Ectodermal cell (in vitro differentiated cells): ENCODE results near the gene CALN1.
"Not testable (repeated sequence)": the region's sequence is repeated elsewhere in the genome, so short reads cannot be mapped to it uniquely, and the experiment has no call there.

Experiments used
- H3K27ac ChIP-seq: 2 replicates; pipeline ENCODE4 v1.7.0; 2013; ENCODE audit warnings: mild to moderate bottlenecking, low read depth, low read length; ENCODE audit not compliant: insufficient read depth, poor library complexity, severe bottlenecking
- H3K27me3 ChIP-seq: 2 replicates; pipeline ENCODE4 v1.7.0; 2013; ENCODE audit warnings: mild to moderate bottlenecking, low read length; ENCODE audit not compliant: insufficient read depth, control insufficient read depth, poor library complexity, severe bottlenecking
- H3K36me3 ChIP-seq: one replicate; pipeline ENCODE4 v1.7.0; 2013; ENCODE audit warnings: low read length; ENCODE audit not compliant: control insufficient read depth, insufficient read depth
- H3K4me1 ChIP-seq: one replicate; pipeline ENCODE4 v1.7.0; 2013; ENCODE audit warnings: low read length; ENCODE audit not compliant: control insufficient read depth, insufficient read depth
- H3K4me3 ChIP-seq: 2 replicates; pipeline ENCODE4 v1.7.0; 2013; ENCODE audit warnings: low read depth, low read length, control low read depth; ENCODE audit not compliant: insufficient read depth
- H3K9me3 ChIP-seq: 2 replicates; pipeline ENCODE4 v1.7.0; 2013; ENCODE audit warnings: mild to moderate bottlenecking, low read length, moderate library complexity; ENCODE audit not compliant: control insufficient read depth
- WGBS, 2 experiments: methylation state at CpG; one replicate each; pipeline ENCODE4 v1.1.7; 2013; ENCODE audit warnings: missing lambda C conversion rate in 2 of 2; 5-methylcytosine and 5-hydroxymethylcytosine counted together

Gene CALN1

DNA sequence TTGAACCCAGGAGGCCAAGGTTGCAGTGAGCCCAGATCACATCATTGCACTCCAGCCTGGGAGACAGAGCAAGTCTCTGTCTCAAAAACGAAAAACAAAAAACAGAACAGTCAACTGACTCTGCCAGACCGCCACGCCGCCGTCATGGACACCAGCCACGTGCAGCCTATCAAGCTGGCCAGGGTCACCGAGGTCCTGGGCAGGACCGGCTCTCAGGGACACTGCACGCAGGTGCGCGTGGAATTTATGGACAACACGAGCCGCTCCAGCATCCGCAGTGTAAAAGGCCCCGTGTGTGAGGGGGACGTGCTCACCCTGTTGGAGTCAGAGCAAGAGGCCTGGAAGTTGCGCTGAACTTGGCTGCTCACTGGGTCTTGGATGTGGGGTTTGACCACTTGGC lies 470.0 kb downstream of the CALN1 start:
- Histone ChIP-seq H3K4me1 (no peaks in the 10 kb centered on the region), H3K4me3 (no peak overlapping the region), H3K9me3 (no peaks in the 10 kb centered on the region), H3K27me3 (no peaks in the 10 kb centered on the region), H3K36me3 (no peaks in the 10 kb centered on the region), H3K27ac (no peak overlapping the region)
- WGBS, 2 experiments = 95 to 96% methylated on average over 17 of the region's 17 CpGs

DNA sequence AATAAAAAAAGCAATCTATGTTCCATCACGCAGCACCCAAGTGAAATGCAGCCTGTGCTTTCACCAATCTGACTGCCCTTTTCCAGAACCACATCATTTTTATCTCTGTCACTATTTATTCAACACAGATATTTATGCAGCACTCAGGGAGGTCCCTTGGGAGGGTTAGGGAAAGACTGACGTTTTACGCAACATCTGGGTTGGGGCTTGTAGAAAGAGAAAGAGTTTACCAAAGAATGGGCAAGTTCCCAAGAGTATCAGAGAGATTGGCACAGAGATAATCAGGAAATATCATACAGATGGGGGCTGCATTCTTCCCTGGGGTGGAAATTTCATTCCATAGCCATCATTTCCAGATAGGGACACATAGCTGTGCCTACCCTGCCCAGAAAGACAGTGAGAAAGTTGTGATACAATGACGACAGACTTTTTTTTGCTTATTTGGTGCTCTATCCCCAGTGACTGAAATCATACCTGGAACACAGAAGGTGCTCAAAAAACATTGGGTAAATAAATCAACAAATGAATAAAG lies 474.2 kb downstream of the CALN1 start:
- no peak overlapping the region for H3K27ac ChIP-seq
- 93 to 99% methylated on average over 4 of the region's 4 CpGs for WGBS, 2 experiments

DNA sequence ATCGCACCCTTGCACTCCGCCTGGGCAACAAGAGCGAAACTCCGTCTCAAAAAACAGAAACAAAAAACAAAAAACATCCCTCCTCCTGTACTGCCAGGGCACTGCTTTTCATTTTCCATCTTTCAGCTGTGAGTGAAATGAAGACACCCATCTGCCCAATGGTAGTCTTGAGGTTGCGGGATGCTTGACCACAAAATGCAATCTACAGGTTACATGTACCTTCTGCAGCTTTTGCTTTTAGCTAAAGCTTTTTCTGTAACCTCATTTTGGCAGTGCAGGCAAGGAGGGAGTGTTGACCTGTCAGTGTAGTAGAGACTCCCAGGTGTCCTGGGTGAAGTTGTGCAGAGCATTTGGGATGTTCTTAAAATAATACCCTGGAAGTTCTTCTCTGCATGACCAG lies 476.5 kb downstream of the CALN1 start:
- WGBS, 2 experiments = 84 to 85% methylated on average over 5 of the region's 5 CpGs
- H3K27ac ChIP-seq = no peak overlapping the region

More for the DNA sequence above, 474.2 kb downstream of the CALN1 start:
- H3K4me1 ChIP-seq = no peaks in the 10 kb centered on the region
- no peaks in the 10 kb centered on the region for H3K36me3 ChIP-seq
- H3K27me3 ChIP-seq = no peaks in the 10 kb centered on the region
- no peak overlapping the region for H3K4me3 ChIP-seq
- H3K9me3 ChIP-seq = no peaks in the 10 kb centered on the region

DNA sequence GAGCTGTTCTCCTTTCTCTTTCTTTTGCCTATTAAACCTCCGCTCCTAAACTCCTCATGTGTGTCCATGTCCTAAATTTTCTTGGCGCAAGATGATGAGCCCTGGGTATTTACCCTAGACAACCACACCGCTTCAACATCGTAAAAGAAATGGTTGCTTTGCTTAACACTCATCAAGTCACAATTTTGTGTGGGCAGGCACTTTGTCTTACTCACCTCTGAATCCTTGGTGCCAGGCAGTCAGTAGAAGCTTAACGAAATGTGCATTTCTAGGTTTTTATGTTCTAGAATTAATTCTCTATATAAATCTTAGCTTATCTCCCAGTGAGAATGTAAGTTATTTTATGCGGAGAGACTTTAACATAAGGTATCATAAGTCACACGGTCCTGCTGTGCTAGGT lies 478.7 kb downstream of the CALN1 start:
- H3K27me3 ChIP-seq = no peaks in the 10 kb centered on the region
- no peak overlapping the region for H3K27ac ChIP-seq
- H3K4me3 ChIP-seq = no peak overlapping the region
- H3K9me3 ChIP-seq = no peaks in the 10 kb centered on the region
- WGBS, 2 experiments = 96% methylated on average over 6 of the region's 7 CpGs
- H3K36me3 ChIP-seq = no peaks in the 10 kb centered on the region
- no peaks in the 10 kb centered on the region for H3K4me1 ChIP-seq

More for the DNA sequence above, 476.5 kb downstream of the CALN1 start:
- Histone ChIP-seq H3K36me3 (no peaks in the 10 kb centered on the region), H3K4me3 (no peak overlapping the region), H3K27me3 (no peaks in the 10 kb centered on the region), H3K4me1 (no peaks in the 10 kb centered on the region), H3K9me3 (no peaks in the 10 kb centered on the region)

DNA sequence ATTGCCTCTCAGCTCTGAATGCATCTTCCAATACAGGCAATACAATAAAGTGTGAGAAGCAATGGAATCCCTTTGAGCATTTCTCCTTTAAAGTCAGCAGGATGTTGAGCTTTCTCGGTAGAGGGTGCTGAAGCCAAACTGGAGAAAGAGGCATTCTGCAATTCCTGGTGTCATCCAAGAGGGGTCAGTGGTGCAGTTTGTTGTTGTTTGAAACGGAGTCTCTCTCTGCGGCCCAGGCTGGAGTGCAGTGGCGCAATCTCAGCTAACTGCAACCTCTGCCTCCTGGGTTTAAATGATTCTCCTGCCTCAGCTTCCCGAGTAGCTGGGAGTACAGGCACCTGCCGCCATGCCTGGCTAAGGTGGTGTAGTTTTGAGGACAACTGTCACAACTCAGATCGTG lies 486.5 kb downstream of the CALN1 start:
- 58 to 60% methylated on average over 7 of the region's 7 CpGs for WGBS, 2 experiments
- H3K9me3 ChIP-seq = no peaks in the 10 kb centered on the region
- no peak overlapping the region for H3K4me3 ChIP-seq
- H3K27ac ChIP-seq = no peak overlapping the region
- no peaks in the 10 kb centered on the region for H3K4me1 ChIP-seq
- no peaks in the 10 kb centered on the region for H3K27me3 ChIP-seq
- no peaks in the 10 kb centered on the region for H3K36me3 ChIP-seq

DNA sequence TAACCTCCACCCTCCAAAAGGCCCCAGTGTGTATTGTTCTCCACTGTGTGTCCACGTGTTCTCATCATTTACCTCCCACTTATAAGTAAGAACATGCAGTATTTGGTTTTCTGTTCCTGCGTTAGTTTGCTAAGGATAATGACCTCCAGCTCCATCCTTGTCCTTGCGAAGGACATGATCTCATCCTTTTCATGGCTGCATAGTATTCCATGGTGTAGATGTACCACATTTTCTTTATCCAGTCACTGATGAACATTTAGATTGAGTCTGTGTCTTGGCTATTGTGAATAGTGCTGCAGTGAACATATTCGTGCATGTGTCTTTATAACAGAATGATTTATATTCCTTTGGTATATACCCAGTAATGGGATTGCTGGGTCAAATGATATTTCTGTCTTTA lies 497.9 kb downstream of the CALN1 start:
- not testable (repeated sequence) for H3K27ac ChIP-seq, H3K4me3 ChIP-seq, H3K36me3 ChIP-seq, H3K4me1 ChIP-seq, H3K9me3 ChIP-seq, H3K27me3 ChIP-seq
- 93 to 94% methylated on average over 3 to 4 of the region's 4 CpGs for WGBS, 2 experiments

DNA sequence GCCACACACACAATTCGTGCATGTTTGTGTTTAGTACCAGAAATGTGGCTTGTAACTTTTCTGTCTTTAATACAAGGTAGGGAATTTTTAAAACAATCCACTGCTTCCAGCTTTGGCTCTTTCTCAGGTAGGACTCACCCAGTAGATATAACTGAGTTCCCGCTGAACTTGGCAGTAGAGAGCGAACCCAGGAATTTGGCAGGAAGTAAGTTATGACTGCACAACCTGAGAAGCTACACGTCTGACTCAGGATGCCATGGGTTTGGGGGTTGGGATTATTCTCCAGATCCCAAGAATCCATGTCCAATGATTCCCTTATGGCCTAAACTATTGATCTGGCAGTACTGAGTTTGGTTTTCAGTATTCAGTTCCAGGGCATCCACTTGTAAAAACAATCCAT lies 499.7 kb downstream of the CALN1 start:
- H3K27me3 ChIP-seq = no peaks in the 10 kb centered on the region
- H3K36me3 ChIP-seq = no peaks in the 10 kb centered on the region
- WGBS, 2 experiments = 93 to 97% methylated on average over 4 of the region's 4 CpGs
- no peak overlapping the region for H3K4me3 ChIP-seq
- H3K9me3 ChIP-seq = no peaks in the 10 kb centered on the region
- peaks cover 5% of the 10 kb centered on the region for H3K4me1 ChIP-seq
- no peak overlapping the region for H3K27ac ChIP-seq

DNA sequence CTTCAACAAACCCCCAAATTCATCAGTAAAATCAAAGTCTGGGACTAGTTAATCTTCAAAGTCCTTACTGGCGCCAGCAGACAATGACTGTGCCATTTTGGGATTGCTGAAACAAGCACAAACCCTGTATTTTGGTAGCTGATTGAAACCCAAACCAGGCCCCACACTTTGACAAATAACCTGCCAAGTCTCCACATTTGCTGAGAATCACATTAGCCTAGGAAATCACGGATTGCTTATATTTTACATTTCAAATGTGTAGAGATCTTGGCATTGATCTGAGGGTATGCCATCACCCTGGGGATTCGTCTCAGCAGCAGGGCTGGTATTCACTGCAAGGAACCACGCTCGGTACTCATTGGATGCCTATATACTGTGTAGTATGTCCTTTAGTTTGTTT lies 501.1 kb downstream of the CALN1 start:
- Histone ChIP-seq H3K27me3 (no peaks in the 10 kb centered on the region), H3K4me1 (peaks cover 5% of the 10 kb centered on the region), H3K27ac (no peak overlapping the region), H3K4me3 (no peak overlapping the region), H3K36me3 (no peaks in the 10 kb centered on the region), H3K9me3 (no peaks in the 10 kb centered on the region)
- 86 to 94% methylated on average over 5 of the region's 5 CpGs for WGBS, 2 experiments

DNA sequence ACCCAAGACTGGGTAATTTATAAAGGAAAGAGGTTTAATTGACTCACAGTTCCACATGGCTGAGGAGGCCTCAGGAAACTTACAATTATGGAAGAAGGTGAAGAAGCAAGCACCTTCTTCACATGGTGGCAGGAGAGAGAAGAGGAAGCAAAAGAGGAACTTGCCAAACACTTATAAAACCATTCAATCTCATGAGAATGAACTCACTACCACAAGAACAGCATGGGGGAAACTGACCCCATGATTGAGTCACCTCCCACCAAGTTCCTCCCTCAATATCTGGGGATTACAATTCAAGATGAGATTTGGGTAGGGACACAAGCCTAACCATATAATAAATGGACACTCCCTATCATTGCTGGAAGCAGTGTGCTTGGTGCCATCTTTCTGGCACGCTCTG lies 506.3 kb downstream of the CALN1 start:
- Histone ChIP-seq H3K9me3 (no peaks in the 10 kb centered on the region), H3K36me3 (no peaks in the 10 kb centered on the region), H3K27ac (no peak overlapping the region), H3K4me1 (no peaks in the 10 kb centered on the region), H3K4me3 (no peak overlapping the region), H3K27me3 (no peaks in the 10 kb centered on the region)
- WGBS, 2 experiments = 89 to 95% methylated on average over 1 of the region's 1 CpG

DNA sequence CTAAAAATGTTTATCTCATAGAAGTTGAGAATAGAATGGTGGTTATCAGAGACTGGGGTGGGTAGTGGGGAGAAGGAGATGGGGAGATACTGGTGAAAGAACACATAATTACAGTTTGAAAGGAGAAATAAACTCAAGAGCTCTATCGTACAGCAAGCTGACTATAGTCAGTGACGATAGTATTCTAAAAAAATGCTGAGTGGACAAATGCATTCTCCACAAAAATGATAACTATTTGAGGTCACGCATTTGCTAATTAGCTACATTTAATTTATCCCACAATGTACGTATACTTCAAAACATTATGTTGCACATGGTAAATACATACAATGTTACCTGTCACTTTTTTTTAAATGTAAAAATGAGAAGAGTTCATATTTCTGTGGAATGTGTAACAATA lies 507.7 kb downstream of the CALN1 start:
- Histone ChIP-seq H3K27ac (no peak overlapping the region), H3K36me3 (no peaks in the 10 kb centered on the region), H3K4me3 (no peak overlapping the region), H3K4me1 (no peaks in the 10 kb centered on the region), H3K9me3 (no peaks in the 10 kb centered on the region), H3K27me3 (no peaks in the 10 kb centered on the region)
- 96 to 98% methylated on average over 3 to 4 of the region's 4 CpGs for WGBS, 2 experiments

DNA sequence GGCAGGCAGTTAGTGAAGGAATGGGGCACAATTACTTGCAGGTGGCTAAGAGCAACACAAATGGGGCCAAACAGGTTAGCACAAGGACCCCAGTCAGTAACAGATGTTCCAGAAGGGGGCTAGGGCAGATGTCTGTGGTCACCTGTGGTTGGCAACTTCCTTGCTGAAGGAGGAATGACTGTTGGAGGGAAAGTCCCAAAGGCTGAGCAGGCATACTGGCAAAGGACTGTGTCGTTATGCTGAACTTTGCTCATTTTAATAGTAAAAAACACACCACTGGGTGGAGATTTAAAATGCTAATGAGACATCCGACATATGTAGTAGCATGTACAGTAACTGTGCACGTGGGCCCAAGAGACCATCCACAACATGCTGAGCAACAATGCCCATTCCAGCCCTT lies 511.6 kb downstream of the CALN1 start:
- Histone ChIP-seq H3K27me3 (no peaks in the 10 kb centered on the region), H3K4me1 (no peaks in the 10 kb centered on the region), H3K4me3 (no peak overlapping the region), H3K36me3 (no peaks in the 10 kb centered on the region), H3K9me3 (no peaks in the 10 kb centered on the region), H3K27ac (no peak overlapping the region)
- 84 to 88% methylated on average over 3 of the region's 3 CpGs for WGBS, 2 experiments
